Left lung (tissue), 10 donors: ENCODE results near the gene NUP188. TPM values are rescaled to one million over a fixed set of nuclear protein-coding genes. Genes with fewer than 3 reads are reported as not detected.

Source experiments
- ATAC-seq: fragments of 200-7000 bp; cut with Tn5 transposase; one replicate; pipeline ENCODE4 v1.9.1; 2020; ENCODE audit warnings: moderate library complexity
- DNase-seq, 4 donors: peaks; one replicate each; pipeline ENCODE4 v3.0.0-alpha.2; 2013 to 2020
- H3K27ac ChIP-seq, 2 donors: fragments of 200-600 bp; sonication (generic) in 1 of 2; one replicate each; pipeline versions ENCODE4 v1.5.0 to v1.8.0; 2020 to 2021
- H3K27me3 ChIP-seq, 2 donors: fragments of 200-600 bp; sonication (generic) in 1 of 2; one replicate each; pipeline versions ENCODE4 v1.5.0 to v1.8.0; 2020 to 2021
- H3K36me3 ChIP-seq, 2 donors: fragments of 200-600 bp; sonication (generic) in 1 of 2; one replicate each; pipeline versions ENCODE4 v1.5.0 to v1.8.0; 2020 to 2021
- H3K4me1 ChIP-seq, 2 donors: fragments of 200-600 bp; one replicate each; pipeline ENCODE4 v1.8.0; 2021
- H3K4me3 ChIP-seq, 2 donors: fragments of 200-600 bp; sonication (generic) in 1 of 2; one replicate each; pipeline versions ENCODE4 v1.5.0 to v1.8.0; 2020 to 2021; ENCODE audit warnings: mild to moderate bottlenecking in 1 of 2
- H3K9me3 ChIP-seq, 2 donors: fragments of 200-600 bp; sonication (generic) in 1 of 2; one replicate each; pipeline versions ENCODE4 v1.5.0 to v1.8.0; 2020 to 2021
- CTCF ChIP-seq, 2 donors: fragments of 200-600 bp; sonication (generic) in 1 of 2; IDR thresholded peaks; one replicate each; pipeline versions ENCODE4 v1.5.0 to v1.8.0; 2021; ENCODE audit warnings: antibody characterized with exemption in 2 of 2
- intact Hi-C, 2 donors: fragments of 100-400 bp; cut with DNase I; formaldehyde crosslinking; loops; one replicate each; pipeline versions ENCODE4 v1.11.2 to v1.14.2; 2022
- polyA plus RNA-seq, 6 donors: library from polyadenylated mRNA; unstranded; fragments of 120-200 nt; gene quantifications; one replicate each; pipeline ENCODE4 v1.2.1, GENCODE V29; 2013; ENCODE audit not compliant: insufficient read length in 6 of 6
- total RNA-seq, 2 donors: library from RNA; stranded (reverse); fragmentation: NEBNext Ultra II Directional; extraction: Animal tissue kit (Norgen Biotek cat#: 25700); gene quantifications; one replicate each; pipeline ENCODE4 v1.2.1, GENCODE V29; 2021
- donor health status: DM: no; HTN: yes; CAD: no.
- donor health status: DM: no; HTN: no; CAD: no.

The NUP188 gene
- total and polyA plus RNA-seq, 8 donors: 42.6 to 67.6 (median 58.9) TPM

- H3K4me3 ChIP-seq: no peak overlapping the region
- peaks cover 0 to 47% of the 10 kb centered on the region in 2 donors for H3K4me1 ChIP-seq
- ATAC-seq: no peak
- DNase-seq: no peak
- no peaks in the 10 kb centered on the region for H3K27me3 ChIP-seq
- TF ChIP-seq CTCF (IDR thresholded peaks at IDR 0.05): no peak
- peak overlapping the region in 1 of 2 donors; percentile 69 for H3K27ac ChIP-seq
- H3K36me3 ChIP-seq: peaks cover 0 to 27% of the 10 kb centered on the region in 2 donors
- intact Hi-C loops: no loop called here
- no peaks in the 10 kb centered on the region for H3K9me3 ChIP-seq
Observed at GRCh38 chr9:128901379-128901778, 46.1 kb upstream of the NUP188 start.

GRCh38 chr9:128901822-128902221, 45.7 kb upstream of the NUP188 start:
- no peak for DNase-seq
- intact Hi-C loops: no loop called here
- no peak overlapping the region for H3K4me3 ChIP-seq
- H3K36me3 ChIP-seq: peaks cover 0 to 27% of the 10 kb centered on the region in 2 donors
- no peaks in the 10 kb centered on the region for H3K27me3 ChIP-seq
- H3K4me1 ChIP-seq: peaks cover 0 to 47% of the 10 kb centered on the region in 2 donors
- peak overlapping the region; percentile 45 to 69 for H3K27ac ChIP-seq
- ATAC-seq: no peak
- H3K9me3 ChIP-seq: no peaks in the 10 kb centered on the region
- no peak for TF ChIP-seq CTCF (IDR thresholded peaks at IDR 0.05)

- H3K36me3 ChIP-seq: peaks cover 0 to 27% of the 10 kb centered on the region in 2 donors
- intact Hi-C loops: no loop called here
- no peak for TF ChIP-seq CTCF (IDR thresholded peaks at IDR 0.05)
- H3K4me3 ChIP-seq: no peak overlapping the region
- ATAC-seq: peak; percentile 53
- H3K9me3 ChIP-seq: no peaks in the 10 kb centered on the region
- peak in 1 of 4 donors; percentile 60 for DNase-seq
- no peaks in the 10 kb centered on the region for H3K27me3 ChIP-seq
- H3K27ac ChIP-seq: peak overlapping the region; percentile 45 to 69
- H3K4me1 ChIP-seq: peaks cover 0 to 47% of the 10 kb centered on the region in 2 donors
Observed at GRCh38 chr9:128902351-128903078, 45.0 kb upstream of the NUP188 start.

- H3K27me3 ChIP-seq: no peaks in the 10 kb centered on the region
- H3K4me1 ChIP-seq: peaks cover 0 to 46% of the 10 kb centered on the region in 2 donors
- H3K36me3 ChIP-seq: peaks cover 0 to 30% of the 10 kb centered on the region in 2 donors
- no peak for TF ChIP-seq CTCF (IDR thresholded peaks at IDR 0.05)
- intact Hi-C loops: no loop called here
- DNase-seq (no peak), ATAC-seq (no peak)
- no peak overlapping the region for H3K4me3 ChIP-seq
- peak overlapping the region; percentile 45 to 69 for H3K27ac ChIP-seq
- no peaks in the 10 kb centered on the region for H3K9me3 ChIP-seq
Observed at GRCh38 chr9:128903079-128903461, 44.4 kb upstream of the NUP188 start.

- Histone ChIP-seq H3K4me1 (peaks cover 0 to 36% of the 10 kb centered on the region in 2 donors), H3K4me3 (no peak overlapping the region), H3K27me3 (no peaks in the 10 kb centered on the region), H3K9me3 (no peaks in the 10 kb centered on the region), H3K27ac (no peak overlapping the region), H3K36me3 (peaks cover 0 to 30% of the 10 kb centered on the region in 2 donors)
- intact Hi-C loops: no loop called here
- DNase-seq (no peak), ATAC-seq (no peak)
- TF ChIP-seq CTCF (IDR thresholded peaks at IDR 0.05): no peak
Observed at GRCh38 chr9:128903871-128904620, 43.5 kb upstream of the NUP188 start.
